HG03565 (cell line): ENCODE measurements around the gene LENG8.
A peak's percentile ranks its signal among the peaks of the same experiment; 100 is the strongest.
"Not testable (repeated sequence)": the region's sequence is repeated elsewhere in the genome, so short reads cannot be mapped to it uniquely, and the experiment has no call there.

Experiments used
- ATAC-seq: cut with Tn5 transposase; IDR thresholded peaks from one replicate; pipeline ENCODE4 v1.9.1; 2021; ENCODE audit warnings: mild to moderate bottlenecking, moderate library complexity; ENCODE audit not compliant: unreplicated experiment

The LENG8 gene

DNA sequence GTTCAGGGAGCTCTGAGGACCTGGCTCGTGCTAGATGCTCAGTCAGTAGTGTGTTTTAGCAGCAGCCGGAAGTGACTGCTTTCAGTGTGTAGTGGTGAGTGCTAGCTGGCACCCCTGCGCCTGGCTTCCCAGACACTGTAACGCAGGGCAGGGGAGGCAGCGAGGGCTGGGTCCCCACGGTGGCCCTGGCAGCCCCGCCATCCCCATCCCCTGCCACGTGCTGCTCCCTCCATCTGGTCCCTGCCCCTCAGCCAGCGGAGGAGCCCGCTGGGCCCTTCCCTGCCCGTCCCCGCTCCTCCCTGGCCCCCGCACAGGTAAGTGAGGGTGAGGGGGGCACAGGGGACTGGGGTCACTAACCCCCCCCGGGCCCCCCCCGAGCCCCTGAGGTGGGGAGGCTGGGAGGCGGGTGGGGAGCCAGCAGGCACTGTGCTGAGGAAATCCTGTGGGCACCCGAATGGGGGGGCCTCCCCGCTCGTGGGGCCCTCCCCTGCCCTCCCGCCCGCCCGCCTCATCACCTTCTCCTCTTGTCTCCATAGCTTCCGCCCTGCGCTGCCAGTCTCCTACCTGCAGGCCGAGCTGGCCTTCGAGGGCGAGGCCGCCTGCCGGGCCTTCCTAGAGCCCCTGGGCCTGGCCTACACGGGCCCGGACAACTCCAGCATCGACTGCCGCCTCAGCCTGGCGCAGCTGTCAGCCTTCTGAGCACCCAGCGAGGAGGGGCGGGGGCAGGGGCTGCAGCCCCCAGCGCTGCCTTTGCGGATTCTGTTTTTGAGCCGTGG lies 11.4 kb downstream of the LENG8 start:
- no peak for ATAC-seq

DNA sequence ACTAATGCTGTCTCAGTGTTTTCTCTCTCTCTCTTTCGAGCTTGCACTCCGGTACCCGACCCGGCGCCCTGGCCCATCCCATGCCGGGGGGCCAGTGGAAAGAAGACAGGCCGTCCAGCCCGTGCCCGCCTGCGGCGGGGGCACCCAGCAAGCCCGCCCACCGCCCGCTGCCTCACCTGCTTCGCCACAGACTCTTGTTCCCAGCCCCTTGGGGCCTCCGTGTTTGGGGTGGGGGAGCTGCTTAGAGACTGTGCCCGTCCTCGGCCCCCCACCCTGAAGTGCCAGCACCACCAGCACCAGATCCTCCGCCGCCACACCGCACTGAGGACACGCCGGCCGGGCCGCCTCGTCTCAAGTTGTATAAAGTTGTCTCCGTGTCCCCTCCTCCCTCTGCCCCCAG lies 12.2 kb downstream of the LENG8 start:
- no peak for ATAC-seq

DNA sequence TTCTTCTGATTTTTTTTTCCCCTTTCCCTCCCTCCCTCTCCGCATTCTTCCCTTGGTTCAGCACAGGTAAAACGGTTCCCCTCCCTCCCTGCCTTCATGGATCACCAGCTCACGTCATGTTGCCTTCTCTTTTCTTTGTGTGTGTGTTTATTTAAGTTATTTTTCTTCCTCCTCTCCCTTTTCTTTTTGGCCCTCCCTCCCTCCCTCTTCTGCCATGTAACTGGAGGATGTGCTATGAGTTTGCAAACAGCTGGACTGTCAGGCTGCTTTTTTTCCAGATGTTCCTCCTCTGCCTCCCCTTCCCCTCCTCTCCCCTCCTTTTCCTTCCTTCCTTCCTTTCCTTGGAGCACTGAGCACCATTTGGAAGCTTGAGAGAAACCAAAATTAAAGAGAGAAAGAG lies 12.6 kb downstream of the LENG8 start:
- no peak for ATAC-seq

DNA sequence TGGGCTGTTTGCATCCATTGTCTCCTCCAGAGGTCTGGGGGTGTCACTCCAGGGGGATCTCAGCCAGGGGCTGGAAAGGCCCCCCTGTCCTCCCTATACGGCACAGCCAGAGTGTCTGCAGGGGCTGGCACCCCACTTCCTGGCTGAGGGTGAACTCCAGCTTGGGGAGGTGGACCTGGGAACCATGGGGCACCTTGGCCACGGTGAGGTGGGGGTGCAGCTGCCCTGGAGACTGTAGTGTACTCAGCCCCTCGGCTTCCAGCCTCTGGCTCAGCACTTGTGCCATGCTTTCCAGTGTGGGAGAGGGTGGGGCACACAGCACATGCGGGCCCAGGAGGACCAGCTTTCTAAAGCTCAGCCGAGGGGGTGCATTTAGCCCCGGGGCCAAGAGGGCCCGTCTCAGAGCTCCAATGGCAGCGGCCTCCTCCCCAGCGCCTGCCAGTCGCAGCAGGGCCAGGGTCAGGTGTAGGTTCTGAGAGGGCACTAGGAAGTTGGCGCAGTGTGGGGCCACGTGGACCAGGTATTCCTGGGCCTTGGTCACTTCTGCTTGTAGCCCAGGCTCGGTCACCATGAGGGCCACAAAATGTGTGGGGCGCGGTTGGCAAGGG lies 13.2 kb downstream of the LENG8 start:
- no peak for ATAC-seq

DNA sequence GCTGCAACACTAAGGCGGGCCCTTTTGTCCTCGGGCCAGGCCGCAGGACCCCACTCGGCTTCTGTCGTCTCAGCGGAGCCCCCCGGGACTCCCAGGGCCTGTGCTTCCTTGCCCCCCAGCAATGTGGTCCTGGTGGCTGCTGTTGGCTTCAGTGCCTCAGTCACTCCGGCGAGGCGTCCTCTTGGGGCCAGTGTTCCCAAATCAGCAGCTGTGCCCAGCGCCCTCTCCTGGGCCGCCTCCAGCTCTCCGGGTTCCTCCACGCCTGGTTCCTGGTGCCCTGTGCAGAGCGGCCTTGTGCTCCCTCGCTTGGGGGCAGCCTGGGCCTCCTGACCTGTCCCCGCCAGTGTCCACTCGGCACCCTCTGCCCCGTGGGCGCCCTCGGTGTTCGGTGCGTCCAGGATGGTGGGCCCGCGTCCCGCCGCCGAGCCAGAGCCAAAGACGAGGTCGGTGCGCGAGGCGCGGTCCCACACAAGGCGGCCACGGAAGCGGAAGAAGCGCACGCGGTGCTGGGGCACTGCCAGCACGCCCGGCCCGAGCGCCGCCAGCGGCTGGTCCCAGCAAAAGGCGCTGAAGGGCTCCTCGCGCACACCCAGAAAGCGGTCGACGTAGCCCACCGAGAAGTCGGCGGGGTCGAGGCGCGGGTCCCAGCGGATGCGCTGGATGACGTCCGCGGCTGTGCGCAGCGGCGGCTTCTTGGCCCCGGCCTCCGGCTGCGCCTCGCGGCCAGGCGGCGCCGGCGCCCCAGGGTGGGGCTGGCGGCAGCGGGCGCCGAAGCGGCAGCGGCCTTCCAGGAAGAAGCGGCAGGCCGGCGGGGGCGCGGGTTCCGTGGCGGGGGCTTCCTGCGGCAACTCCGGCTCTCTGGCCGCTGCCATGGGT lies 13.9 kb downstream of the LENG8 start:
- ATAC-seq = peak; percentile 14

DNA sequence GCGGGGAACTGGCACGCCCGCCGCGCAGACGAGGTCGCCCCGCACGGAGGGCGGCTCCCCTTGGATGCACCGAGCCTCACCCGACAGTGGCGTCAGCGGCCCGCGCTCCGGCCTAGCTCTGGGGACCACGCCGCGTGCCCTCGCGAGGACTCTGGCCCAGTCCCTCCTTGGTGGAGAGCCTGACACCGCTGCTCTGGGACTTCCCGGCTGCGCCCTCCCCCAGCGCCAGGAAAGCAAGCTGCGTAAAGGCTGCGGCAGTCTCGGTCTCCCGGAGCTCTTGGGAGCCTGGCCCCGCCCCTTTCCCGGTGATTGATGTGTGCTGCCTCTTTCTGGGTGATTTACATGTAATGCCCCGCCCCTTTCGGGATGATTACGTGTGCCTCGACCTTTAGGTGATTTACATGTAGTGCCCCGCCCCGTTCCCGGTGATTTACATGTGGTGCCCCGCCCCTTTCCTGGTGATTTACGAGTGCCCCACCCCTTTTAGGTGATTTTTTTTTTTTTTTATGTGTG lies 14.6 kb downstream of the LENG8 start, which contains the start of gene LENG9:
TSS of gene LENG9 (minus strand) at position 248 of the 513 bp plus-strand sequence. CDS start 252 bp downstream, outside the sequence.
- peak; percentile 52 for ATAC-seq

DNA sequence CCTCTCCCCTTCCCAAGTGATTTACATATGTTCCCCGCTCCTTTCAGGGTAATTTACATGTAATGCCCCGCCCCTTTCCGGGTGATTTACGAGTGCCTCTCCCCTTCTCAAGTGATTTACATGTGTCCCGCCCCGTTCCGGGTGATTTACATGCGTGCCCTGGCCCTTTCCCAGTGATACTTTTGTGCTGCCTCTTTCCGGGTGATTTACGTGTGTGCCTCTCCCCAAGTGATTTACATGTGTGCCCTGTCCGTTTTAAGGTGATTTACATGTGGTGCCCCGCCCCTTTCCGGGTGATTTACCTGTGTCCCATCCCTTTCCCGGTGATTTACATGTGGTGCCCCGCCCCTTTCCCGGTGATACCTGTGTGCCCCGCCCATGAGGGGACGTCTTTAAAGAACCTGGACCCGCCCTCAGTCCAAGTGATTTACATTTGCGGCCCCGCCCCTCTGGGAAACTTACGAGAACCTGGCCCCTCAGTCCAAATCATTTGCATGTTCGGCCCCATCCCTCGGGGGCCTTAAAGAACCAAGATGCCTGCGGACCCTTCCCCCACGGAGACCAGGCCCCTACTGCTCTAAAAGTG lies 15.1 kb downstream of the LENG8 start:
- peak; percentile 25 for ATAC-seq

DNA sequence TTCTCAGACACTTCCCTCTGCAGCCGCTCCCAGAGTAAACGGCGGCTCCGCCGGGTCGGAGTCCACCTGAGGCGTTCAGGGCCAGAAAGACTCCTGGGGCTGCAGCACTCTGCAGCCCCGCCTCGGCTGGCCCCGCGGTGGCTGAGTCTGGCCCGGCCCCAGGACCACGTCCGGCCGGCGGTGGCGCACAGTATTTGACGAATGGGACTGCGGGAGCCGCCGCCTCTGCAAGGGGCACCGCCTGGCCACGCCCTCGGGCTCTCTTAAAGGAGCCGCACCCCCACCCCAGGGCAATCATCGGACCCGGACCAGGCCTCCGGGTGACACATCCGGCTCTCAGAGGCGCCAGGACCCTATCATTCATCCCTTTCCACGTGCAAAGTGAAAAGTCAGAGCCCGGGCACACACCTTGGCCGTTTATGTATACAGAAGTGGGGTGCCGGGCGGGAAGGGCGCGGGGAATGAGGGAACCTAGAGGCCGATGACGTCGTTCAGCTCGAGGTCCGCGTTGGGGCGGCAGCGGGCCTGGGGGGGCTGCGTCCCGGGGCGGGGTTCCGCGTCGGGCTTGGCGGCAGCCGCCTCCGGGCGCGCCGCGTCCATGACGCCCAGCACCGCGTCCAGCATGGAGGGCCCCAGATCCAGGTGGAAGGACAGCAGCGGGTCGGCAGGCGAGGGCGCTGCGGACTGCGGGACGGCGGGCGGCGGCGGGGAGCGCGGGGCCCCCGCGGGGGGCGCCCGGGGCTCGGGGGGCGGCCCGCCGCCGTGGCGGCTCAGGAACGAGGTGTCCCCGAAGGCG lies 15.8 kb downstream of the LENG8 start:
- peak; percentile 30 for ATAC-seq

DNA sequence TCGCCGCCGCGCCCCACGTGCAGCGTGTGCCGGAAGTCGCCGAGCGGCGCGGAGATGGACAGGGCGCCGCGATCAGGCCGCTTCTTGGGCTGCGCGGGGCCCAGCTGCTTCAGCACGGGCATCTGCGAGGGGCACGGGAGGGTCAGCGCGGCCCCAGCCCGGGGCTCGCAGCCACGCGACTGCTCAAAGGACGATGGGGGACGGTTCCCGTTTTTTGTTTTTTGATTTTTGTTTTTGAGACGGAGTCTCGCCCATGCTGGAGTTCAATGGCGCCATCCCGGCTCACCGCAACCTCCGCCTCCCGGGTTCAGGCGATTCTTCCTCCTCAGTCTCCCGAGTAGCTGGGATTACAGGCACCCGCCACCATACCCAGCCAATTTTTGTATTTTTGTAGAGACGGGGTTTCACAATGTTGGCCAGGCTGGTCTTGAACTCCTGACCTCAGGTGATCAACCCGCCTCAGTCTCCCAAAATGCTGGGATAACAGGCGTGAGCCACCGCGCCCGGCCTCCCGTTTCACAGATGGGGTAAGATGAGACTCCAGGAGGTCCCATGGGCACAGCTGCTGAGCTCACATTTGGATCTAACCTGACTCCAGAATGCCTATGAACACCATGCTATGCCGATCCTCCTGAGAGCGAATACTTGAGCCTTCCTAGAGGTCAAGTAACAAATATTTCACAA lies 16.6 kb downstream of the LENG8 start:
- ATAC-seq = no peak

DNA sequence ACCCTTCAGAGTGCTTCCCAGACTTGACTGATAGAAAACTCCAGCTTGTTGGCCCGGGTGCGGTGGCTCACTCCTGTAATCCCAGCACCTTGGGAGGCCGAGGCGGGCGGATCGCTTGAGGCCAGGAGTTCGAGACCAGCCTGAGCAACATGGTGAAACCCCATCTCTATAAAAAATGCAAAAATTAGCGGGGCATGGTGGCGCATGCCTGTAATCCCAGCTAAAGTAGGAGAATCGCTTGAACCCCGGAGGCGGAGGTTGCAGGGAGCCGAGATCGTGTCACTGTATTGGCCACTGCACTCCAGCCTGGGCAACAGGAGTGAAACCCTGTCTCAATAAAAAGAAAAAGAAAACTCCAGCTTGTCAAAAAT lies 17.1 kb downstream of the LENG8 start:
- ATAC-seq = not testable (repeated sequence)

DNA sequence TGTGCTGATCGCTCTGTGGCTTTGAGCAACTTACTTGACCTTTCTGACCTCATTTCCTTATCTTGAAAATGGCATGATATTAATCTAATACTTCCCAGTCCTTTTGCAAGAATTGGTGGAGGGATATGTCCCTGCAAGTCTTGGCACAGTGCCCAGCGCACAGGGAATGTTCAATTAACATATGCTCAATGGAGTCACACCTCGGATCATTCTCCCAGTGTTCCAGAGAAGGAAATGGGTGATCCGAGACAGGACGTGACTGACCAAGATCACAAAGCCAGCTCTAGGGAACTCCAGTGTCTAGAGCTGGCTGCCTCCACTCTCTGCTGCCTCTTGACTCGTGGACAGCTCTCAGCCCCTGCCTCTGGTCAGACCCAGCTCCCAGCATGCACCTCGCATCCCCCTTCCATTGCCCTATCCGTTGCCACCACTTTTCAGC lies 20.5 kb downstream of the LENG8 start:
- ATAC-seq = no peak

DNA sequence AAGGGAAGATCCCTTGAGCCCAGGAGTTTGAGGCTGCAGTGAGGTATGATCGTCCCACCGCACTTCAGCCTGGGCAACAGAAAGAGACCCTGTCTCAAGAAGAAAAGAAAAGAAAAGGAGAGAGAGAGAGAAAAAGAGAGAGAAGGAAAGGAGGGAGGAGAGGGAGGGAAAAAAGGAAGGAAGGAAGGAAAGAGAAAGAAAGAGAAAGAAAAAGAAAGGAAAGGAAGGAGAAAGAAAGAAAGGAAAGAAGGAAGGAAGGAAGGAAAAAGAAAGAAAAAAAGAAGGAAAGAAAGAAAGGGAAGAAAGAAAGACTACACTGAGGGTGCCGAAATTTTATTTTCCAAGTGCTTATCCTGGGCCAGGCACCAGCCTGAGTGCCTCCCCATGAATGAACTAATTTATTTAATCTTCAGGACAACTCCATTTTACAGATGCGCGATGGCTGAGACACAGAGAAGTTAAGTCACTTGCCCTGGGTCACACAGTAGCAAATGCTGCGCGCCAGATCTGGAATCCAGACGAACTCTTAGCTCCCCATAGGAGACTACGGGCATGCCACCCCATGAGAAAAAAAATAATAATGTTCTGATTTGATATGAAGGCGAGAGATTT lies 21.4 kb downstream of the LENG8 start:
- no peak for ATAC-seq

DNA sequence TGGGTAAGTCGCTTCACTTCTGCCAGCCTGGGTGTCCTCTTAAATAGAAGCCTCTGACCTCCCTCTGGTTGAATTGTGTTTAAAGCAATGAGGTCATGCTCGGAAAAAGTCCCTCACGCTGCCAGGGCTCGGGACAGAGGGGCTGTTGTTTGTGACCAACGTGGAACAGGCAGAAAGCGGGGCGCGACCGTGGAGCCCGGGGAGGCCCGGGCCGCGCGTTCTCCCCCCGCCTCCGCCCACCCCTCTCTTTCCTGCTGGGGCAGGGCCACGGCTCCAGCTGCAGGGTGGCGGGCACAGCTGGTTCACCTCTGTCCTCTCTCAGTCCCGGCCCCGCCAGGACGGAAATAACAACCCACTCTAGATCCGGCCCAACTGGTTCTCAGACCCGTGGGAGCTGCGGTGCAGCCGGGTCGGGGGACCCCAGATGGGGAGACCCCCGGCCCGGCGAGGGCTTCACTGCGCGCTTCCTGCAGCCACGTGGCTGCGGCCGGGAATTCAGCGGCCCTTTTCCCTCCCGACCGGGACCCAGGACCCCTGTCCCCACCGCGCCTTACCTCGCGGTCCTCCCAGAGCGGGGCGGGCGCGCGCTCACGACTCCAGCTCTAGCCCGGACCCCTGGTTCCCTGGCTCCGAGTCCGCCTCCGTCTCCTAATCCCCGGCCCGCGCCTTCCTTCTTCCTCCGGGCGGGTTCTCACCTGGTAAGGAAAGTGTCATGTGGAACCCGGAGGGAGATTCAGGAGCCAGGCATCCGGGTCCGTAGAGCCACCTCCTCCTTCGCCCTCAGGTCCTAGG lies 22.2 kb downstream of the LENG8 start:
- no peak for ATAC-seq

DNA sequence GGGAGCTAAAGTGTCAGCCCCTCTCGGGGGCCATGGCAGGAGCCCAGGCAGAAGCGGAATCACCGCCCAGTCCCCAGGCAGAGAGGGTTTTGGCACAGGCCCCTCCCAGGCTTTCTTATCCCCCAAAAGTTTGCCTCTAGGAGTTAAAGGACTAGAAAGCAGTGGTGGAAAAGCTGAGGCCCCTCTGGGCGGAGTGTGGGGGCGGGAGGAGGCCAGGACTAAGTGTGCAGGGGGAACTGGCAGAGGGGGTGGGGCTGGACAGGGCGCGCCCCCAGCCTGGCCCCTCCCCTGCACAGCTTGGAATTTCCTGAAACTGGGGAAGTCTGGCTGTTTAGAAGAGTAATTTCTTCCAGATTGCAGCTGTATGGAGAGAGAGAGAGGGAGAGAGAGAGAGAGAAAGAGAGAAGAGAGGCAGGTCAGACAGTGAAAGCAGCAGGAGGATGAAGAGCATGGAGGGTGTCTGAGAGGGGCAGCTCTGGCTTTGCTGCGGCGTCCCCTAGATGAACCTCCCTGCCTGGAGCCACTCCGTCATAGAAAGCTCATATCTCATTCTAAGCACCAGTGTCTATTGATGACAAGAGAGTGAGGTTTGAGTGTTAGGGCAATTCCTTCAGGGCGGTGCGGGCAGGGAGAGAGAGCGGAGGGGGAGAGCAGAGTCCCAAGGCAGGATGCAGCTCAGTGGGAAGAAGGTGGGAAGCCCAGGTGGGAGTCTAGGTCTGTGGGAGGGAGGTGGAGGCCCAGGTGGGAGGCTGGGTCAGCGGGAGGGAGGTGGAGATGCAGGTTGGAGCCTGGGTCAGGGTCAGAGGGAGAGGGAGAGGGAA lies 24.3 kb downstream of the LENG8 start, which contains the start of gene CDC42EP5:
TSS of gene CDC42EP5 (minus strand) at position 226 of the 821 bp plus-strand sequence. CDS start 7,749 bp downstream, outside the sequence.
- no peak for ATAC-seq

DNA sequence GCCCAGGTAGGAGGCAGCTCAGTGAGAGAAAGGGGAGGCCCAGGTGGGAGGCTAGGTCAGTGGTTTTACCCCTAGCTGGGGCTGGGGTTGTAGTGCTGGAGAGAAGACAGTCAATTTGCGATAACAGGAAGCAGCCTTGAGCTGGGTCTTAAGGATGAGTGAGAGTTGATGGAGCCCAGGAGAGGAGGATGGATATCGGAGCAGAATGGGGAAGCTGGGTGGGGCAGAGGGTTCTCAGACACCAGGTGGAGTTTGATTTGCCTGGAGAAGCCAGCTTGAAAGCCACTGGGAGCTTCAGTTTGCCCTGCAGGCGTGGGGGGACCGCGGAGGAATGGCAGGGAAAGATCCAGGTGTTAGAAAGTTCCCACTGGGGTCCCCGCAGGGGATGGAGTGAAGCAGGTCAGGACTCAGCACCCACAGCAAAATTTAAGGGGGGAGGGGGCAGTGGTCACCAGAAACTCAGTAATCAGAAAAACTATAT lies 24.9 kb downstream of the LENG8 start:
- ATAC-seq = no peak

DNA sequence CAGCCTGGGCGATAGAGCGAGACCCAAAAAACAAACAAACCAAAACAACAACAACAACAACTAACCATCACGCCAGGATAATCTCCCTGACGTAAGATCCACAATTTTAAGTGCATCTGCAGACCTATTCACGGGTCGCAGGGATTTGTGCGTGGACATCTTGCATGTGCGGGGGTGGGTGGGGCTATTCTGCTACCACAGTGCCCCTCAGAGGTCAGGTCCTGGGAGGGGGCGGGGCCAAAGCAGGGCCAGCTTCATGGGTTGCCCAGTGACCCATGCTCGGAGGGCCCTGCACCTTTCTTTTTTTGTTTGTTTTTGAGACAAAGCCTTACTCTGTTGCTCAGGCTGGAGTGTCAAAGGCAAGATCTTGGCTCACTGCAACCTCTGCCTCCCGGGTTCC lies 26.7 kb downstream of the LENG8 start:
- ATAC-seq = no peak

DNA sequence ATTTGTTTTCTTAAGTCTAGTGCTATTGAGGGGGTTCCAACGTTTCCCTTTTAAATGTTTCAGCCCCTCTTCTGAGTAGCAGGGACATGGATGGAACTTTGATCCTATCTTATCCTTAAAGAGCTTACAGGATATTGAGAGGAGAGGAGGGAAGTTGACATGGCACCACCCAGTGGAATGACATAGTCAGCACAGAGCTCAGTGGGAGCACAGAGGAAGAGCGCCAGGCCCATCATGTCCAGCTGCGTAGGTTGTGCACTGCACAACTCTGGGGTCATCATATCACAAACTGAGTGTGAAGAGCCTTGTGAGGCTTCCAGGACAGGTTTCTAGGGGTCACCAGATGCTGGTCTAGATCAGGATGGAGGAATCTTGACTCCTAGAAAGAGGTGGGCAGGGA lies 28.7 kb downstream of the LENG8 start:
- ATAC-seq = no peak
